ENCODE data around the gene STK32C. TPM values are rescaled to one million over a fixed set of nuclear protein-coding genes. Genes with fewer than 3 reads are reported as not detected.
"Not testable (repeated sequence)": the region's sequence is repeated elsewhere in the genome, so short reads cannot be mapped to it uniquely, and the experiment has no call there.

The STK32C gene
- total RNA-seq, 1 donor from 2014 or later: 2.5 TPM

- H3K4me2 ChIP-seq: peak overlapping the region; percentile 38
- Mint-ChIP-seq H3K4me3 (no peak overlapping the region), H3K36me3 (peaks cover 5% of the 10 kb centered on the region), H3K27ac (no peak overlapping the region), H3K4me1 (peaks cover 2% of the 10 kb centered on the region), H3K9me3 (peaks cover 7% of the 10 kb centered on the region), H3K27me3 (ENCODE audit: insufficient read depth, low read depth) (no peaks in the 10 kb centered on the region)
- peak; percentile 95 for TF ChIP-seq CTCF (IDR thresholded peaks at IDR 0.05)
- no peak for TF ChIP-seq EZH2 (IDR thresholded peaks at IDR 0.05)
- no peak for TF ChIP-seq EZH2phosphoT487 (IDR thresholded peaks at IDR 0.05)
- H3K9me3 ChIP-seq (ENCODE audit: low read depth): peaks cover under 1% of the 10 kb centered on the region
- no peaks in the 10 kb centered on the region for H4K20me1 ChIP-seq (ENCODE audit: low read depth)
- no peaks in the 10 kb centered on the region for H3F3A ChIP-seq (ENCODE audit: low read depth)
- no peak overlapping the region for H3K4me3 ChIP-seq
- H3K36me3 ChIP-seq: no peaks in the 10 kb centered on the region
- no peaks in the 10 kb centered on the region for H3K4me1 ChIP-seq
- H3K27ac ChIP-seq: no peak overlapping the region
- no peak overlapping the region for H2AFZ ChIP-seq (replicated peaks)
- peak; percentile 91 for DNase-seq (ENCODE audit: low spot score)
- no peak overlapping the region for H3K9ac ChIP-seq
- H3K27me3 ChIP-seq: no peaks in the 10 kb centered on the region
- no peaks in the 10 kb centered on the region for H3K79me2 ChIP-seq (ENCODE audit: low read depth)
These were observed 84.6 kb downstream of the STK32C start for GRCh38 chr10:132223156-132223590.

- peaks cover 2% of the 10 kb centered on the region for H3K4me1 Mint-ChIP-seq
- no peaks in the 10 kb centered on the region for H3F3A ChIP-seq (ENCODE audit: low read depth)
- no peaks in the 10 kb centered on the region for H3K79me2 ChIP-seq (ENCODE audit: low read depth)
- H3K4me2 ChIP-seq: peak overlapping the region; percentile 38
- no peak overlapping the region for H3K27ac Mint-ChIP-seq
- peaks cover 9% of the 10 kb centered on the region for H3K9me3 Mint-ChIP-seq
- no peaks in the 10 kb centered on the region for H4K20me1 ChIP-seq (ENCODE audit: low read depth)
- H3K4me3 Mint-ChIP-seq: no peak overlapping the region
- peaks cover 3% of the 10 kb centered on the region for H3K9me3 ChIP-seq (ENCODE audit: low read depth)
- TF ChIP-seq EZH2 (IDR thresholded peaks at IDR 0.05): no peak
- TF ChIP-seq EZH2phosphoT487 (IDR thresholded peaks at IDR 0.05): no peak
- no peak for TF ChIP-seq CTCF (IDR thresholded peaks at IDR 0.05)
- H3K27me3 ChIP-seq: no peaks in the 10 kb centered on the region
- H3K27ac ChIP-seq: no peak overlapping the region
- no peak for DNase-seq (ENCODE audit: low spot score)
- no peak overlapping the region for H3K9ac ChIP-seq
- no peak overlapping the region for H3K4me3 ChIP-seq
- peaks cover 5% of the 10 kb centered on the region for H3K36me3 Mint-ChIP-seq
- H3K27me3 Mint-ChIP-seq (ENCODE audit: insufficient read depth, low read depth): no peaks in the 10 kb centered on the region
- no peaks in the 10 kb centered on the region for H3K4me1 ChIP-seq
- no peak overlapping the region for H2AFZ ChIP-seq (replicated peaks)
- H3K36me3 ChIP-seq: no peaks in the 10 kb centered on the region
These were observed 85.0 kb downstream of the STK32C start for GRCh38 chr10:132222726-132223125.

- not testable (repeated sequence) for H3K9me3 ChIP-seq (ENCODE audit: low read depth); H3K9ac ChIP-seq; H3K4me1 Mint-ChIP-seq; DNase-seq (ENCODE audit: low spot score); H3K36me3 Mint-ChIP-seq; H3K4me1 ChIP-seq; H3K4me3 Mint-ChIP-seq; H3K4me3 ChIP-seq; H3K27me3 Mint-ChIP-seq (ENCODE audit: insufficient read depth, low read depth); H3K36me3 ChIP-seq; H3K79me2 ChIP-seq (ENCODE audit: low read depth); H4K20me1 ChIP-seq (ENCODE audit: low read depth); H3K27ac Mint-ChIP-seq; H3K27ac ChIP-seq; H2AFZ ChIP-seq (replicated peaks); H3F3A ChIP-seq (ENCODE audit: low read depth); H3K4me2 ChIP-seq; H3K27me3 ChIP-seq
- H3K9me3 Mint-ChIP-seq: peaks cover 22% of the 10 kb centered on the region
These were observed 86.8 kb downstream of the STK32C start for GRCh38 chr10:132220996-132221395.

GRCh38 chr10:132220061-132220460 lies 87.7 kb downstream of the STK32C start:
- Mint-ChIP-seq H3K27ac (no peak overlapping the region), H3K27me3 (ENCODE audit: insufficient read depth, low read depth) (peaks cover 5% of the 10 kb centered on the region), H3K4me3 (no peak overlapping the region), H3K9me3 (peaks cover 31% of the 10 kb centered on the region), H3K36me3 (peaks cover 5% of the 10 kb centered on the region), H3K4me1 (peaks cover 2% of the 10 kb centered on the region)
- no peaks in the 10 kb centered on the region for H3K4me1 ChIP-seq
- H3K27me3 ChIP-seq: no peaks in the 10 kb centered on the region
- no peak for DNase-seq (ENCODE audit: low spot score)
- H3K9me3 ChIP-seq (ENCODE audit: low read depth): peaks cover 6% of the 10 kb centered on the region
- no peak overlapping the region for H3K9ac ChIP-seq
- H3K79me2 ChIP-seq (ENCODE audit: low read depth): no peaks in the 10 kb centered on the region
- H2AFZ ChIP-seq (replicated peaks): no peak overlapping the region
- no peak overlapping the region for H3K4me2 ChIP-seq
- TF ChIP-seq CTCF (IDR thresholded peaks at IDR 0.05): no peak
- TF ChIP-seq EZH2phosphoT487 (IDR thresholded peaks at IDR 0.05): no peak
- TF ChIP-seq EZH2 (IDR thresholded peaks at IDR 0.05): no peak
- H3F3A ChIP-seq (ENCODE audit: low read depth): no peaks in the 10 kb centered on the region
- H3K36me3 ChIP-seq: no peaks in the 10 kb centered on the region
- no peak overlapping the region for H3K27ac ChIP-seq
- no peak overlapping the region for H3K4me3 ChIP-seq
- no peaks in the 10 kb centered on the region for H4K20me1 ChIP-seq (ENCODE audit: low read depth)

Measured in neural progenitor cell (in vitro differentiated cells).